B cell (primary cell): ENCODE results near the gene UQCR10. TPM values are rescaled to one million over a fixed set of nuclear protein-coding genes. Genes with fewer than 3 reads are reported as not detected.

Experiments
- ATAC-seq: fragments of 200-7000 bp; cut with Tn5 transposase; one replicate; pipeline ENCODE4 v1.10.0; 2021; ENCODE audit warnings: low read depth, mild to moderate bottlenecking, moderate number of reproducible peaks, moderate library complexity
- CTCF ChIA-PET: fragments of 350-600 bp; sonication (Branson Sonifier 250); formaldehyde crosslinking; loops from one replicate; lab custom pipeline; 2021; ENCODE audit warnings: antibody characterized with exemption, inconsistent platforms; lab: Charles Lee
- POLR2A ChIA-PET: fragments of 350-600 bp; sonication (Branson Sonifier 250); formaldehyde crosslinking; loops from one replicate; lab custom pipeline; 2021; ENCODE audit warnings: antibody characterized with exemption; lab: Charles Lee
- DNase-seq: peaks from one replicate; pipeline ENCODE4 v3.0.0; 2013
- H2AFZ ChIP-seq: 2 replicates; pipeline ENCODE4 v1.6.1; 2012; ENCODE audit warnings: mild to moderate bottlenecking, low read depth, low read length; ENCODE audit not compliant: insufficient read depth, poor library complexity, severe bottlenecking
- H3K27ac ChIP-seq, 2 donors: 1 replicate in 1 of 2; 2 replicates in 1 of 2; pipeline ENCODE4 v1.5.1; 2012 to 2013; ENCODE audit warnings: low read length in 2 of 2, mild to moderate bottlenecking in 2 of 2, moderate library complexity in 1 of 2
- H3K27me3 ChIP-seq, 4 experiments: fragments of 200-600 bp in 1 of 4; sonication (generic) in 1 of 4; replicated peaks in 1 of 4; 1 replicate in 2 of 4; 2 replicates in 2 of 4; pipeline versions ENCODE4 v1.6.1 to v1.7.0; 2013 to 2016; ENCODE audit warnings: low read length in 3 of 4, mild to moderate bottlenecking in 2 of 4, mixed read lengths in 1 of 4, moderate library complexity in 1 of 4; ENCODE audit not compliant: insufficient read depth in 4 of 4, control insufficient read depth in 3 of 4; ENCODE audit errors: control extremely low read depth in 1 of 4
- H3K36me3 ChIP-seq, 2 experiments: replicated peaks in 1 of 2; 1 replicate in 1 of 2; 2 replicates in 1 of 2; pipeline versions ENCODE4 v1.6.1 to v1.7.1; 2013; ENCODE audit warnings: low read length in 1 of 2; ENCODE audit not compliant: insufficient read depth in 2 of 2, control insufficient read depth in 1 of 2; ENCODE audit errors: control extremely low read depth in 1 of 2, extremely low read depth in 1 of 2
- H3K4me1 ChIP-seq, 2 donors: fragments of 200-600 bp in 1 of 2; sonication (generic) in 1 of 2; 1 replicate in 1 of 2; 2 replicates in 1 of 2; pipeline versions ENCODE4 v1.5.1 to v1.6.1; 2013 to 2017; ENCODE audit warnings: low read length in 2 of 2; ENCODE audit not compliant: control insufficient read depth in 2 of 2, insufficient read depth in 2 of 2
- H3K4me2 ChIP-seq: replicated peaks from 2 replicates; pipeline ENCODE3; 2012; ENCODE audit warnings: mild to moderate bottlenecking, low read depth, low read length; ENCODE audit not compliant: poor library complexity, severe bottlenecking
- H3K4me3 ChIP-seq, 5 experiments: fragments of 200-600 bp in 1 of 5; sonication (generic) in 1 of 5; 1 replicate in 3 of 5; 2 replicates in 2 of 5; pipeline versions ENCODE4 v1.5.1 to v1.7.0; 2011 to 2016; ENCODE audit warnings: low read length in 4 of 5, mild to moderate bottlenecking in 4 of 5, low read depth in 2 of 5, control low read depth in 1 of 5, moderate library complexity in 1 of 5; ENCODE audit not compliant: insufficient read depth in 1 of 5; ENCODE audit errors: control extremely low read depth in 1 of 5, extremely low read depth in 1 of 5
- H3K79me2 ChIP-seq: fragments of 200-600 bp; sonication (generic); one replicate; pipeline ENCODE4 v1.6.0; 2016; ENCODE audit warnings: low read length; ENCODE audit not compliant: control insufficient read depth, insufficient read depth
- H3K9ac ChIP-seq: fragments of 200-600 bp; sonication (generic); 2 replicates; pipeline ENCODE4 v1.6.1; 2017; ENCODE audit warnings: mild to moderate bottlenecking, low read length, moderate library complexity
- H3K9me3 ChIP-seq, 3 donors: one replicate each; pipeline versions ENCODE4 v1.6.1 to v1.7.1; 2013; ENCODE audit warnings: low read length in 2 of 3; ENCODE audit not compliant: control insufficient read depth in 2 of 3, insufficient read depth in 1 of 3; ENCODE audit errors: control extremely low read depth in 1 of 3
- H4K20me1 ChIP-seq: 2 replicates; pipeline ENCODE4 v1.6.0; 2012; ENCODE audit warnings: mild to moderate bottlenecking, low read length; ENCODE audit not compliant: insufficient read depth, control insufficient read depth, poor library complexity, severe bottlenecking
- H3K27ac Mint-ChIP-seq: one replicate; pipeline ENCODE4 v1.8.0; 2021; ENCODE audit warnings: mixed read lengths
- H3K27me3 Mint-ChIP-seq: one replicate; pipeline ENCODE4 v1.8.0; 2021; ENCODE audit warnings: mixed read lengths
- H3K4me1 Mint-ChIP-seq: one replicate; pipeline ENCODE4 v1.8.0; 2021; ENCODE audit warnings: mixed read lengths
- H3K4me3 Mint-ChIP-seq: one replicate; pipeline ENCODE4 v1.8.0; 2021; ENCODE audit warnings: mixed read lengths
- H3K9me3 Mint-ChIP-seq: one replicate; pipeline ENCODE4 v1.8.0; 2022; ENCODE audit warnings: mixed read lengths; ENCODE audit not compliant: insufficient read depth
- EZH2 ChIP-seq: IDR thresholded peaks from 2 replicates; pipeline ENCODE4 v1.6.1; 2012; ENCODE audit warnings: borderline replicate concordance, low read depth, mild to moderate bottlenecking, moderate library complexity, low read length; ENCODE audit not compliant: insufficient read depth, poor library complexity, severe bottlenecking
- WGBS: methylation state at CpG from one replicate; pipeline ENCODE4 v1.1.5; 2013; ENCODE audit warnings: missing lambda C conversion rate; ENCODE audit not compliant: insufficient coverage; 5-methylcytosine and 5-hydroxymethylcytosine counted together
- intact Hi-C: fragments of 100-400 bp; cut with micrococcal nuclease; formaldehyde crosslinking; loops from one replicate; pipeline ENCODE4 v1.10.0; 2022
- polyA plus RNA-seq: library from polyadenylated mRNA; depleted of rRNA; stranded (reverse); fragments of >200 nt; gene quantifications from 2 replicates; pipeline ENCODE4 v1.2.3, GENCODE V29; 2012
- total RNA-seq, 2 donors: library from RNA; stranded (reverse); fragments of 120-200 nt in 1 of 2; gene quantifications; 1 replicate in 1 of 2; 2 replicates in 1 of 2; pipeline versions ENCODE4 v1.2.3 to v1.2.4, GENCODE V29; 2013 to 2022
- TF ChIP-seq, protein P1 (sequence below): fragments of 200-600 bp; IDR thresholded peaks from one replicate; pipeline ENCODE4 v1.8.0; 2022; ENCODE audit warnings: antibody characterized with exemption, mild to moderate bottlenecking

UQCR10 gene
- total and polyA plus RNA-seq, 2 donors (not counting 1 experiment from before 2014, with no cell fraction given): 41.0 to 67.6 TPM

DNA sequence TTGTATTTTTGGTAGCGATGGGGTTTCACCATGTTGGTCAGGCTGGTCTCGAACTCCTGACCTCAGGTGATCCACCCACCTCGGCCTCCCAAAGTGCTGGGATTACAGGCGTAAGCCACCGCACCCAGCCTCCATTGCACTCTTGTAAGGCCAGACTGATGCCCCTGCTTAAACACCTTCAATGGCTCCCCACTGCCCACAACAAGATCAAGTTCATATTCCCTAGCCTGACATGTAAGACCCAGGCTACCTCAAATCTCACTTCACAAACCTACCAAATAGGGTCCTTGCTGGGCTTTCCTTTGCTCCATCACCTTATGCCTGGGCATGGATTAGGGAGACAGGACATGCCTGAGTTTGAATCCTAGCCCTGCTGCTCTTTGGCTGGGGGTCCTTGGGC lies 13.1 kb downstream of the UQCR10 start:
- Histone ChIP-seq H3K4me2 (no peak overlapping the region), H3K27me3 (no peaks in the 10 kb centered on the region), H3K36me3 (no peaks in the 10 kb centered on the region), H3K79me2 (no peaks in the 10 kb centered on the region), H3K9me3 (no peaks in the 10 kb centered on the region), H2AFZ (no peak overlapping the region), H3K27ac (no peak overlapping the region), H3K4me3 (no peak overlapping the region), H3K9ac (no peak overlapping the region), H4K20me1 (no peaks in the 10 kb centered on the region), H3K4me1 (peaks cover 0 to 5% of the 10 kb centered on the region in 2 donors)
- ChIA-PET CTCF (no interaction called here), POLR2A (no interaction called here)
- Mint-ChIP-seq H3K27me3 (no peaks in the 10 kb centered on the region), H3K9me3 (no peaks in the 10 kb centered on the region), H3K4me3 (no peak overlapping the region), H3K4me1 (peaks cover 5% of the 10 kb centered on the region), H3K27ac (no peak overlapping the region)
- ATAC-seq (no peak), DNase-seq (no peak)
- WGBS: 100% methylated on average over 3 of the region's 5 CpGs
- intact Hi-C loops: no loop called here
- TF ChIP-seq EZH2: no peak
- TF ChIP-seq, protein P1, sequence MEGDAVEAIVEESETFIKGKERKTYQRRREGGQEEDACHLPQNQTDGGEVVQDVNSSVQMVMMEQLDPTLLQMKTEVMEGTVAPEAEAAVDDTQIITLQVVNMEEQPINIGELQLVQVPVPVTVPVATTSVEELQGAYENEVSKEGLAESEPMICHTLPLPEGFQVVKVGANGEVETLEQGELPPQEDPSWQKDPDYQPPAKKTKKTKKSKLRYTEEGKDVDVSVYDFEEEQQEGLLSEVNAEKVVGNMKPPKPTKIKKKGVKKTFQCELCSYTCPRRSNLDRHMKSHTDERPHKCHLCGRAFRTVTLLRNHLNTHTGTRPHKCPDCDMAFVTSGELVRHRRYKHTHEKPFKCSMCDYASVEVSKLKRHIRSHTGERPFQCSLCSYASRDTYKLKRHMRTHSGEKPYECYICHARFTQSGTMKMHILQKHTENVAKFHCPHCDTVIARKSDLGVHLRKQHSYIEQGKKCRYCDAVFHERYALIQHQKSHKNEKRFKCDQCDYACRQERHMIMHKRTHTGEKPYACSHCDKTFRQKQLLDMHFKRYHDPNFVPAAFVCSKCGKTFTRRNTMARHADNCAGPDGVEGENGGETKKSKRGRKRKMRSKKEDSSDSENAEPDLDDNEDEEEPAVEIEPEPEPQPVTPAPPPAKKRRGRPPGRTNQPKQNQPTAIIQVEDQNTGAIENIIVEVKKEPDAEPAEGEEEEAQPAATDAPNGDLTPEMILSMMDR: no peak

GRCh38 chr22:29780748-29781676 lies 13.8 kb downstream of the UQCR10 start:
- no peaks in the 10 kb centered on the region for H3K27me3 Mint-ChIP-seq
- H3K9me3 Mint-ChIP-seq: no peaks in the 10 kb centered on the region
- ChIA-PET CTCF (interaction anchor here (1.0 kb wide), 1 partner anchor 8 kb away, joined by 3 read pairs; no protein-coding TSS in a partner anchor), POLR2A (no interaction called here)
- H3K4me2 ChIP-seq: no peak overlapping the region
- H3K9ac ChIP-seq: no peak overlapping the region
- H3K4me1 ChIP-seq: peaks cover 0 to 5% of the 10 kb centered on the region in 2 donors
- no peak overlapping the region for H3K4me3 Mint-ChIP-seq
- H3K9me3 ChIP-seq: no peaks in the 10 kb centered on the region
- 76% methylated on average over 8 of the region's 8 CpGs for whole genome bisulfite sequencing
- peaks cover 5% of the 10 kb centered on the region for H3K4me1 Mint-ChIP-seq
- intact Hi-C loops: no loop called here
- no peak overlapping the region for H3K4me3 ChIP-seq
- H3K27ac Mint-ChIP-seq: no peak overlapping the region
- H2AFZ ChIP-seq: no peak overlapping the region
- ATAC-seq (no peak), DNase-seq (no peak)
- no peaks in the 10 kb centered on the region for H3K27me3 ChIP-seq
- no peaks in the 10 kb centered on the region for H4K20me1 ChIP-seq
- H3K36me3 ChIP-seq: no peaks in the 10 kb centered on the region
- no peak for TF ChIP-seq EZH2
- TF ChIP-seq, protein P1: no peak
- no peaks in the 10 kb centered on the region for H3K79me2 ChIP-seq
- no peak overlapping the region for H3K27ac ChIP-seq
